HT1080 (cell line): ENCODE results near the gene LRMDA. TPM values are rescaled to one million over a fixed set of nuclear protein-coding genes. Genes with fewer than 3 reads are reported as not detected.

Experiments used
- DNase-seq: peaks from one replicate; pipeline ENCODE4 v3.0.0-alpha.2; 2015; ENCODE audit warnings: low read depth
- total RNA-seq: library from RNA; depleted of rRNA; stranded (reverse); fragments of >200 nt; shearing (Covaris generic); gene quantifications from 2 replicates; pipeline ENCODE4 v1.2.3, GENCODE V29; 2014

Gene LRMDA
- total RNA-seq, 1 experiment from 2014 or later: not detected

- DNase-seq: no peak
These were observed 428.6 kb downstream of the LRMDA start for GRCh38 chr10:75860009-75860408.

- no peak for DNase-seq
These were observed 430.2 kb downstream of the LRMDA start for GRCh38 chr10:75861582-75861981.

- no peak for DNase-seq
These were observed 431.5 kb downstream of the LRMDA start for GRCh38 chr10:75862935-75863334.

- no peak for DNase-seq
These were observed 433.3 kb downstream of the LRMDA start for GRCh38 chr10:75864717-75865116.

GRCh38 chr10:75865413-75866299 lies 434.2 kb downstream of the LRMDA start:
- DNase-seq: no peak

GRCh38 chr10:75866300-75866625 lies 434.8 kb downstream of the LRMDA start:
- no peak for DNase-seq

- DNase-seq: no peak
These were observed 435.3 kb downstream of the LRMDA start for GRCh38 chr10:75866731-75867130.

GRCh38 chr10:75868574-75868973 lies 437.1 kb downstream of the LRMDA start:
- DNase-seq: no peak

- no peak for DNase-seq
These were observed 438.7 kb downstream of the LRMDA start for GRCh38 chr10:75870039-75870645.

GRCh38 chr10:75875740-75876139 lies 444.3 kb downstream of the LRMDA start:
- DNase-seq: peak; percentile 5

GRCh38 chr10:75876710-75877109 lies 445.3 kb downstream of the LRMDA start:
- DNase-seq: no peak

GRCh38 chr10:75877877-75878276 lies 446.5 kb downstream of the LRMDA start:
- no peak for DNase-seq

- DNase-seq: no peak
These were observed 447.2 kb downstream of the LRMDA start for GRCh38 chr10:75878586-75878985.

GRCh38 chr10:75880031-75880775 lies 448.8 kb downstream of the LRMDA start:
- DNase-seq: no peak

- DNase-seq: no peak
These were observed 452.0 kb downstream of the LRMDA start for GRCh38 chr10:75883081-75884072.

- no peak for DNase-seq
These were observed 453.4 kb downstream of the LRMDA start for GRCh38 chr10:75884808-75885207.

GRCh38 chr10:75887369-75887768 lies 455.9 kb downstream of the LRMDA start:
- no peak for DNase-seq

GRCh38 chr10:75887992-75888680 lies 456.7 kb downstream of the LRMDA start:
- no peak for DNase-seq

GRCh38 chr10:75889051-75889450 lies 457.6 kb downstream of the LRMDA start:
- no peak for DNase-seq

GRCh38 chr10:75894761-75895160 lies 463.3 kb downstream of the LRMDA start:
- no peak for DNase-seq
